ENCODE data around the gene HTT-AS. TPM values are rescaled to one million over a fixed set of nuclear protein-coding genes. Genes with fewer than 3 reads are reported as not detected.

The HTT-AS gene
- total and polyA plus RNA-seq, 3 donors from 2014 or later, result not detected

- Histone ChIP-seq H3K4me3 (no peak overlapping the region), H3K4me1 (peaks cover 5% of the 10 kb centered on the region), H3K27ac (no peak overlapping the region), H3K36me3 (ENCODE audit: low read depth, missing control alignments) (no peaks in the 10 kb centered on the region), H3K9me3 (no peaks in the 10 kb centered on the region), H3K27me3 (no peaks in the 10 kb centered on the region)
- 63 to 78% methylated on average over 6 of the region's 6 CpGs for WGBS, 2 donors
- no peak for DNase-seq
- intact Hi-C loops (cut with DNase I; ENCODE audit: low total_unique reads), result no loop called here
- TF ChIP-seq CTCF (IDR thresholded peaks at IDR 0.05) (no peak), POLR2A (IDR thresholded peaks at IDR 0.05) (no peak)
These were observed 8.7 kb upstream of the HTT-AS start for GRCh38 chr4:3082925-3083515.

- 67 to 71% methylated on average over 6 of the region's 6 CpGs for WGBS, 2 donors
- TF ChIP-seq POLR2A (IDR thresholded peaks at IDR 0.05), result no peak
- TF ChIP-seq CTCF (IDR thresholded peaks at IDR 0.05), result no peak
- peaks cover 12% of the 10 kb centered on the region for H3K4me1 ChIP-seq
- no peak for DNase-seq
- no peaks in the 10 kb centered on the region for H3K27me3 ChIP-seq
- H3K9me3 ChIP-seq, result no peaks in the 10 kb centered on the region
- no peaks in the 10 kb centered on the region for H3K36me3 ChIP-seq (ENCODE audit: low read depth, missing control alignments)
- H3K27ac ChIP-seq, result peak overlapping the region in 1 of 2 donors; percentile 63
- intact Hi-C loops (cut with DNase I; ENCODE audit: low total_unique reads), result no loop called here
- no peak overlapping the region for H3K4me3 ChIP-seq
These were observed 5.4 kb upstream of the HTT-AS start for GRCh38 chr4:3079694-3080123.

GRCh38 chr4:3077796-3078195 is 3.5 kb upstream of the HTT-AS start:
- Histone ChIP-seq H3K4me3 (no peak overlapping the region), H3K4me1 (peaks cover 18% of the 10 kb centered on the region), H3K27ac (no peak overlapping the region), H3K27me3 (no peaks in the 10 kb centered on the region), H3K36me3 (ENCODE audit: low read depth, missing control alignments) (no peaks in the 10 kb centered on the region), H3K9me3 (no peaks in the 10 kb centered on the region)
- intact Hi-C loops (cut with DNase I; ENCODE audit: low total_unique reads), result no loop called here
- DNase-seq, result no peak
- 58 to 78% methylated on average over 2 of the region's 2 CpGs for WGBS, 2 donors
- TF ChIP-seq CTCF (IDR thresholded peaks at IDR 0.05) (no peak), POLR2A (IDR thresholded peaks at IDR 0.05) (no peak)

- peak overlapping the region; percentile 91 to 93 for H3K27ac ChIP-seq
- peak overlapping the region; percentile 83 to 92 for H3K4me3 ChIP-seq
- WGBS, 2 donors, result 1 to 3% methylated on average over 7 of the region's 8 CpGs
- H3K36me3 ChIP-seq (ENCODE audit: low read depth, missing control alignments), result no peaks in the 10 kb centered on the region
- peaks cover 18% of the 10 kb centered on the region for H3K4me1 ChIP-seq
- H3K9me3 ChIP-seq, result no peaks in the 10 kb centered on the region
- no peaks in the 10 kb centered on the region for H3K27me3 ChIP-seq
- intact Hi-C loops (cut with DNase I; ENCODE audit: low total_unique reads), result no loop called here
- no peak for DNase-seq
- TF ChIP-seq POLR2A (IDR thresholded peaks at IDR 0.05), result no peak
- TF ChIP-seq CTCF (IDR thresholded peaks at IDR 0.05), result no peak
These were observed 1.3 kb upstream of the HTT-AS start for GRCh38 chr4:3075652-3075981.
